ENCODE data around the gene ARHGEF28. TPM values are rescaled to one million over a fixed set of nuclear protein-coding genes. Genes with fewer than 3 reads are reported as not detected.

The ARHGEF28 gene
- total and polyA plus RNA-seq, 2 of the 4 experiments (the other 2 are of a cell fraction), result 3.6 to 16.0 TPM

GRCh38 chr5:73940026-73940425 lies 314.0 kb downstream of the ARHGEF28 start:
- no peak overlapping the region; the same call in 1 of the 2 replicates for H2AK5ac ChIP-seq (ENCODE audit: low read depth, low read length)
- intact Hi-C loops (cut with micrococcal nuclease), result no loop called here

More at GRCh38 chr5:73940026-73940425, 314.0 kb downstream of the ARHGEF28 start:
- no peak overlapping the region for H3K4me3 ChIP-seq (ENCODE audit: insufficient read depth, low read depth, low read length)
- no peak overlapping the region for H3K4me2 ChIP-seq (ENCODE audit: low read depth, low read length)
- H3K4me1 ChIP-seq (ENCODE audit: control insufficient read depth, insufficient read depth, low read length), result peaks cover 10% of the 10 kb centered on the region
- H3K23ac ChIP-seq (ENCODE audit: low read depth, low read length), result no peak overlapping the region
- peaks cover 6% of the 10 kb centered on the region for H3K9me3 ChIP-seq (ENCODE audit: control insufficient read depth, insufficient read depth, low read length)
- H3K9me1 ChIP-seq (ENCODE audit: insufficient read depth, low read length), result peaks cover 12% of the 10 kb centered on the region
- H3K79me1 ChIP-seq (ENCODE audit: low read depth in 1 of 2, low read length in 2 of 2), result peaks cover 4 to 10% of the 10 kb centered on the region in 2 experiments; a peak in 3 of 4 replicates
- no peak overlapping the region for H3K27ac ChIP-seq (ENCODE audit: insufficient read depth, low read length)
- BruUV-seq (replicated peaks), result no TSS peak
- no peak overlapping the region for H3K9ac ChIP-seq (ENCODE audit: low read depth, low read length)
- no peak overlapping the region for H2BK120ac ChIP-seq (ENCODE audit: low read depth, low read length)
- peaks cover 3% of the 10 kb centered on the region; the same call in 1 of the 2 replicates for H4K20me1 ChIP-seq (ENCODE audit: insufficient read depth, low read length)
- ChIA-PET CTCF (no interaction called here), POLR2A (ENCODE audit: unreplicated experiment) (no interaction called here)
- H2AK9ac ChIP-seq (replicated peaks; ENCODE audit: low read depth, low read length, poor library complexity), result no peak overlapping the region
- ATAC-seq (ENCODE audit: low read depth) (no peak), DNase-seq (peak; percentile 23)
- no peak overlapping the region for H2BK5ac ChIP-seq (ENCODE audit: low read depth, low read length, poor library complexity, severe bottlenecking)
- H2BK15ac ChIP-seq (ENCODE audit: low read depth, low read length), result no peak overlapping the region
- H3K18ac ChIP-seq (ENCODE audit: low read depth, low read length), result no peak overlapping the region
- dilution Hi-C loops (cut with HindIII; ENCODE audit: low sequenced_read_pairs, unreplicated experiment) (no loop called here), in situ Hi-C loops (cut with MboI; ENCODE audit: low sequenced_read_pairs) (no loop called here)
- H3K56ac ChIP-seq (ENCODE audit: extremely low read depth, insufficient read depth, low read length), result no peak overlapping the region
- H2BK20ac ChIP-seq (ENCODE audit: low read depth, low read length), result no peak overlapping the region
- H4K91ac ChIP-seq (ENCODE audit: insufficient read depth, low read depth, low read length), result no peak overlapping the region
- no peaks in the 10 kb centered on the region; the same call in 1 of the 2 replicates for H3K36me3 ChIP-seq (ENCODE audit: control insufficient read depth, insufficient read depth, low read length)
- TF ChIP-seq SMC3 (IDR thresholded peaks at IDR 0.05; ENCODE audit: low read depth, low read length), result no peak
- TF ChIP-seq POLR2A (IDR thresholded peaks at IDR 0.05; ENCODE audit: low read depth, low read length), result no peak
- TF ChIP-seq USF2 (IDR thresholded peaks at IDR 0.05; ENCODE audit: low read depth, low read length), result no peak
- TF ChIP-seq FOS (IDR thresholded peaks at IDR 0.05; ENCODE audit: low read depth, low read length), result no peak
- no peak for TF ChIP-seq RFX5 (IDR thresholded peaks at IDR 0.05; ENCODE audit: low read depth, low read length)
- TF ChIP-seq ELK1 (IDR thresholded peaks at IDR 0.05; ENCODE audit: borderline replicate concordance, low read depth, low read length), result no peak
- TF ChIP-seq NFE2L2 (IDR thresholded peaks at IDR 0.05; ENCODE audit: low read depth, low read length), result no peak
- H3K27me3 ChIP-seq (ENCODE audit: control insufficient read depth, insufficient read depth, low read length), result no peaks in the 10 kb centered on the region
- H3K14ac ChIP-seq (replicated peaks; ENCODE audit: low read depth, low read length), result no peak overlapping the region
- no peak overlapping the region for H3K4ac ChIP-seq (ENCODE audit: low read depth, low read length)
- H2AFZ ChIP-seq (replicated peaks; ENCODE audit: low read length, poor library complexity), result no peak overlapping the region
- no peak overlapping the region for H4K8ac ChIP-seq (ENCODE audit: low read depth in 2 of 2, low read length in 2 of 2)
- H4K5ac ChIP-seq (ENCODE audit: low read depth, low read length), result no peak overlapping the region
